ENCODE results near the gene STAG1.
"Not testable (repeated sequence)": the region's sequence is repeated elsewhere in the genome, so short reads cannot be mapped to it uniquely, and the experiment has no call there.

Gene STAG1

GRCh38 chr3:136741063-136741462 lies 11.1 kb downstream of the STAG1 start:
- no peak for DNase-seq

- DNase-seq = no peak
These were observed 11.7 kb downstream of the STAG1 start for GRCh38 chr3:136740351-136740958.

GRCh38 chr3:136736950-136737349 lies 15.2 kb downstream of the STAG1 start:
- DNase-seq = not testable (repeated sequence)

- DNase-seq = no peak
These were observed 17.1 kb downstream of the STAG1 start for GRCh38 chr3:136735103-136735502.

GRCh38 chr3:136734382-136735070 lies 17.7 kb downstream of the STAG1 start:
- DNase-seq = peak; percentile 38

- DNase-seq = no peak
These were observed 18.8 kb downstream of the STAG1 start for GRCh38 chr3:136733317-136733833.

- no peak for DNase-seq
These were observed 20.8 kb downstream of the STAG1 start for GRCh38 chr3:136731274-136731884.

- no peak for DNase-seq
These were observed 21.4 kb downstream of the STAG1 start for GRCh38 chr3:136730595-136731273.

GRCh38 chr3:136728918-136729317 lies 23.3 kb downstream of the STAG1 start:
- DNase-seq = no peak

- DNase-seq = no peak
These were observed 23.7 kb downstream of the STAG1 start for GRCh38 chr3:136728473-136728872.

- DNase-seq = no peak
These were observed 26.7 kb downstream of the STAG1 start for GRCh38 chr3:136725468-136725867.

GRCh38 chr3:136722916-136723315 lies 29.3 kb downstream of the STAG1 start:
- not testable (repeated sequence) for DNase-seq

GRCh38 chr3:136722399-136722798 lies 29.8 kb downstream of the STAG1 start:
- not testable (repeated sequence) for DNase-seq

- no peak for DNase-seq
These were observed 32.1 kb downstream of the STAG1 start for GRCh38 chr3:136720091-136720490.

GRCh38 chr3:136716629-136717028 lies 35.5 kb downstream of the STAG1 start:
- no peak for DNase-seq

GRCh38 chr3:136714020-136714419 lies 38.2 kb downstream of the STAG1 start:
- no peak for DNase-seq

GRCh38 chr3:136712941-136713340 lies 39.2 kb downstream of the STAG1 start:
- no peak for DNase-seq

GRCh38 chr3:136711888-136712287 lies 40.3 kb downstream of the STAG1 start:
- DNase-seq = not testable (repeated sequence)

GRCh38 chr3:136711277-136711676 lies 40.9 kb downstream of the STAG1 start:
- DNase-seq = no peak

- not testable (repeated sequence) for DNase-seq
These were observed 42.4 kb downstream of the STAG1 start for GRCh38 chr3:136709775-136710174.

GRCh38 chr3:136708333-136708985 lies 43.7 kb downstream of the STAG1 start:
- DNase-seq = no peak

GRCh38 chr3:136703429-136703828 lies 48.7 kb downstream of the STAG1 start:
- no peak for DNase-seq
